ENCODE data around the gene SYNE2. TPM values are rescaled to one million over a fixed set of nuclear protein-coding genes. Genes with fewer than 3 reads are reported as not detected.

SYNE2 gene
- total RNA-seq, 2 donors from 2014 or later: 147 to 153 TPM

DNA sequence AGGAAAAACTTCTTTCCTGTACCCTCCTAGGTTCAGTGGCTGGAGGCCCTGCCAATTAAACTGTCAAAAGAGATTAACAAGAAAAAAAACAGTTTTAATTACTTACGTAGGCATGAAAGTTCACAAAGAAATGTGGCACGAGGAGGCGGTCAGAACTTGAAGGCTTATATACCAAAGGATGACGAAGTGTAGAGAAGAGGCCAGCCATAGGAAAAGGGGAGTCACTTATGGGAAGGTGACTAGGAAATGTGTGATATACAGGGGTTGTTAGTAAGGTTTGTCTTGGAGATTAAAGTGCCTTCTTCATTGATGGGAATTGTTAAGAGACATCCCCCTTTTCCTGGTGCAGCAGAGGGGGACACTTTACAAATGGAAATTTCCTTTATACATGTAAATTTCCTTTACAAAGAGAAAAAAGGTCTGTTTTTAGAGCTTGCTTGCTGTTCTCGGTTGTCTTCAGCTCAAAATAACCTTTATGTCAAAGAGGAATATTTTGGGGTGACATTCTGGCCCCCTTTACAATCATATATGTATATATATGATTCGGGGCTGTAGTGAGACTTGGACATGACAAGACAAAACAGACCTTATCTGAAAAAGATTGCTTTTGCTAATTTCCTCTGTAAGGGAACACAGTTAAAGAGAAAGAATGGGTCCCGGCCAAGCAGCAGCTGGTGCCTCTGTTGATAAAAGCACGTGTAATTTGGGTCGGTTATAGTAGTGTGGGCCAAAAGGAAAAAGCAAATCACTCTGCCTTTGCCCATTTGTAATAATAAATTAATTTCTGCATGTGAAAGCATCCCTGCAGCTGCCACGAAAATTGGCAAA, 38.6 kb downstream of the SYNE2 start:
- peak overlapping the region in 1 of 2 donors; percentile 12 for H3K9ac ChIP-seq (ENCODE audit: low read depth in 2 of 2, low read length in 2 of 2)
- H3K4me3 ChIP-seq: no peak overlapping the region
- H3K4me1 ChIP-seq: peaks cover 11% of the 10 kb centered on the region
- H3K27me3 ChIP-seq: no peaks in the 10 kb centered on the region
- no peaks in the 10 kb centered on the region for H3K9me3 ChIP-seq
- TF ChIP-seq, protein P1, sequence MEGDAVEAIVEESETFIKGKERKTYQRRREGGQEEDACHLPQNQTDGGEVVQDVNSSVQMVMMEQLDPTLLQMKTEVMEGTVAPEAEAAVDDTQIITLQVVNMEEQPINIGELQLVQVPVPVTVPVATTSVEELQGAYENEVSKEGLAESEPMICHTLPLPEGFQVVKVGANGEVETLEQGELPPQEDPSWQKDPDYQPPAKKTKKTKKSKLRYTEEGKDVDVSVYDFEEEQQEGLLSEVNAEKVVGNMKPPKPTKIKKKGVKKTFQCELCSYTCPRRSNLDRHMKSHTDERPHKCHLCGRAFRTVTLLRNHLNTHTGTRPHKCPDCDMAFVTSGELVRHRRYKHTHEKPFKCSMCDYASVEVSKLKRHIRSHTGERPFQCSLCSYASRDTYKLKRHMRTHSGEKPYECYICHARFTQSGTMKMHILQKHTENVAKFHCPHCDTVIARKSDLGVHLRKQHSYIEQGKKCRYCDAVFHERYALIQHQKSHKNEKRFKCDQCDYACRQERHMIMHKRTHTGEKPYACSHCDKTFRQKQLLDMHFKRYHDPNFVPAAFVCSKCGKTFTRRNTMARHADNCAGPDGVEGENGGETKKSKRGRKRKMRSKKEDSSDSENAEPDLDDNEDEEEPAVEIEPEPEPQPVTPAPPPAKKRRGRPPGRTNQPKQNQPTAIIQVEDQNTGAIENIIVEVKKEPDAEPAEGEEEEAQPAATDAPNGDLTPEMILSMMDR (IDR thresholded peaks at IDR 0.05): no peak
- no peaks in the 10 kb centered on the region for H3K36me3 ChIP-seq
- DNase-seq: no peak
- intact Hi-C loops (cut with DNase I): no loop called here
- no peak overlapping the region for H3K27ac ChIP-seq

DNA sequence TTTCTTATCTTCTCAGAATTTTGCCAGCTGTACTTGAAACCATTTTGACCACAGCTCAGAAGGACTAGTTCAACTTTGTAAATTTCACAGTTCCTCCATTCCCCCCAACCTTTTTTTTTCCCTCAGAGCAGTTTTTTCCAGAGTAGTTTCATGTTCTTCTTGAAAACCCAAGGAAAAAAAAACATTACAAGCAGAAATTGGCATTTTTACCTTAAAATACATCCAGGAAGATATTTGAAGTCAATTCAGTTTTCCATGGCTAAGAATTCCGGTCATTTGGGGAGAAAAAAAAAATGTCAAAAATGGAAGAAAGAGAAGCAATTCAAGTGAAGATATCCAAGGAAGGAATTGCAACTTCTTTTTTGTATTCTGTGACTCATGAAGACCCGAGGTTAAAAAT, 39.5 kb downstream of the SYNE2 start:
- intact Hi-C loops (cut with DNase I): no loop called here
- H3K4me1 ChIP-seq: peaks cover 11% of the 10 kb centered on the region
- no peak overlapping the region for H3K9ac ChIP-seq (ENCODE audit: low read depth in 2 of 2, low read length in 2 of 2)
- H3K4me3 ChIP-seq: no peak overlapping the region
- TF ChIP-seq, protein P1 (IDR thresholded peaks at IDR 0.05): no peak
- no peaks in the 10 kb centered on the region for H3K36me3 ChIP-seq
- no peak overlapping the region for H3K27ac ChIP-seq
- DNase-seq: no peak
- no peaks in the 10 kb centered on the region for H3K27me3 ChIP-seq
- no peaks in the 10 kb centered on the region for H3K9me3 ChIP-seq

DNA sequence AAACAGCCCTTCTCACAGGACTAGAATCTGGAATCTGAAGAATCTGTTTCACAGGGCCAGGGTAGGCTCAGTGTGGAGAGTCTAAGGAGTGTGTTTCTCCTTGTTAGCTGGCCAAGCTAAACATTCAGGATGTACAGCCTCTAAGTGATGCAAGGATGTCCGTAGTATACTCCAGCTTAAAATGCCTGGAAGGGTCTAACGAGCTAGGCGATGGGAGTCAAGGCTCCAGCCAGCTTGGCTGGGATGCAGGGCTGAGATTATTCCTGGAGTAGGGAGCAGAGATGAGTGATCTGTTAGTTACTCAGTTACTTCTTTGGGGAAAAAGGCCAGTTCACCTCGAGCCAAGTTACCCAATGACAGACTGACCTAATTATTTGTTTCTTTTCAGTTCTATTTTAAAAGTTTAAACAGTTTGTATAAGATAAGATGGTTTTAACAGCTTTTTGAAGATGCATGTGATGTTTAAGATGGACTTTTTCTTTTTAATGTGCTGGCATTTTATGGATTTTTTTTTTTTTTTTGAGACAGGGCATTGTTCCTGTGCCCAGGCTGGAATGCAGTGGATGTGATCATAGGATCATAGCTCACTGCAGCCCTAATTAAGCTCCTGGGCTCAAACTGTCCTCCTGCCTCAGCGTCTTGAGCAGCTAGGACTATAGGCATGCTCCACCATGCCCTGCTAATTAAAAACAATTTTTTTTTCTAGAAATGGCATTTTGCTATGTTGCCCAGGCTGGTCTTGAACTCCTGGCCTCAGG, 41.1 kb downstream of the SYNE2 start:
- DNase-seq: no peak
- peaks cover 11% of the 10 kb centered on the region for H3K4me1 ChIP-seq
- no peak overlapping the region for H3K9ac ChIP-seq (ENCODE audit: low read depth in 2 of 2, low read length in 2 of 2)

DNA sequence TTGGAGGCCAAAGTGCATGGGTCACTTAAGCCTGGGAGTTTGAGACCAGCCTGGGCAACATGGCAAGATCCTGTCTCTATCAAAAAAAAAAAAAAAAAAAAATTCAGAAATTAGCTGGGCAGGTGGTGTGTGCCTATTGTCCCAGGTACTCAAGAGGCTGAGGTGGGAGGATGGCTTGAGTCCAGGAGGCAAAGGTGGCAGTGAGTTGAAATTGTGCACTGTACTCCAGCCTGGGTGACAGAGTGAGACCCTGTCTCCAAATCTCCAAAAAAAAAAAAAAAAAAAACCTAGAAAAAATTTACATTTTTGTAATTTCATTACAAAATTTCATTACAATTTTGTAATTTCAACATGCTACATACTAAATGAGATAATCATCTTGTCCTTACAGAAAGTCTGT, 42.7 kb downstream of the SYNE2 start:
- Histone ChIP-seq H3K4me3 (no peak overlapping the region), H3K4me1 (peaks cover 11% of the 10 kb centered on the region), H3K9me3 (no peaks in the 10 kb centered on the region), H3K27me3 (no peaks in the 10 kb centered on the region), H3K9ac (ENCODE audit: low read depth in 2 of 2, low read length in 2 of 2) (no peak overlapping the region), H3K27ac (no peak overlapping the region), H3K36me3 (no peaks in the 10 kb centered on the region)
- intact Hi-C loops (cut with DNase I): no loop called here
- no peak for DNase-seq
- TF ChIP-seq, protein P1 (IDR thresholded peaks at IDR 0.05): no peak

More for the DNA sequence above, 41.1 kb downstream of the SYNE2 start:
- Histone ChIP-seq H3K9me3 (no peaks in the 10 kb centered on the region), H3K27ac (no peak overlapping the region), H3K4me3 (no peak overlapping the region), H3K36me3 (no peaks in the 10 kb centered on the region), H3K27me3 (no peaks in the 10 kb centered on the region)
- TF ChIP-seq, protein P1 (IDR thresholded peaks at IDR 0.05): no peak
- intact Hi-C loops (cut with DNase I): no loop called here

DNA sequence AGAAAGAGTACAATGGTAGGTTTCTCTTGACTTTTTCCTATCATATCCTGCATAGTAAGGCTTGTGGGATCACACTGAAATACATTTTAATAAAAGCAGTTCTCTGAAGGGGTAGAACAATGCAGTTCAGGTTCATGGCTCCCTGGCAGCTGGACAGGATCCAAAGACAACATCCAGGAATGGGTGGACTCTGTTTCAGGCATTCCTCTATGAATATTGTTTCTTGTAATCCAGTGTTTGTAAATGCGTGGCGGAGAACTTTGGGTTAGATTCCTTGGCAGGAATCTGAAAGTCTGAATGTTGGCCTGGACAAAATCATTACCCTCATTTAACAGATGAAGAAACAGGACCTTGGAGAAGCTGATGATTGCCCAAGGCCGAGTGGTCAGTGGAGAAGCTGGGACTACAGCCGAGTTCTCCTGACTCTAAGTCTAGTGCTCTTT, 43.5 kb downstream of the SYNE2 start:
- intact Hi-C loops (cut with DNase I): no loop called here
- no peaks in the 10 kb centered on the region for H3K36me3 ChIP-seq
- no peaks in the 10 kb centered on the region for H3K9me3 ChIP-seq
- H3K27me3 ChIP-seq: no peaks in the 10 kb centered on the region
- no peak overlapping the region for H3K9ac ChIP-seq (ENCODE audit: low read depth in 2 of 2, low read length in 2 of 2)
- DNase-seq: peak; percentile 76
- H3K4me1 ChIP-seq: peaks cover 5% of the 10 kb centered on the region
- TF ChIP-seq, protein P1 (IDR thresholded peaks at IDR 0.05): no peak
- peak overlapping the region; percentile 78 for H3K27ac ChIP-seq
- H3K4me3 ChIP-seq: no peak overlapping the region
